ENCODE results near the gene FAM76A. TPM values are rescaled to one million over a fixed set of nuclear protein-coding genes. Genes with fewer than 3 reads are reported as not detected.

Gene FAM76A
- total RNA-seq, 1 donor from 2014 or later = 9.1 TPM

DNA sequence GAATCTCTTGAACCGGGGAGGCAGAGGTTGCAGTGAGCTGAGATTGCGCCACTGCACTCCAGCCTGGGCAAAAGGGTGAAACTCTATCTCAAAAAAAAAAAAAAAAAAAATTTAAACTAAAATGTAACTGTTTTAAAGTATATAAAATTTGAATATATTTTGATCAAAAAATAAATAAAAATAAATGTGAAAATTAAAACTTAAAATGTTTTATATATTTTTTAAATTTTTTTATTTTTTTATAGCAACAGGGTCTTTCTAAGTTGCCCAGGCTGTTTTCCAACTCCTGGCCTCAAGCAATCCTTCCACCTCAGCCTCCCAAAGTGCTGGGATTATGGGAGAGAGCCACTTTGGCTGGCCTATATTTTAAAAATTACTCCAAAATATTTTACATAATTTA lies 15.2 kb upstream of the FAM76A start:
- TF ChIP-seq CTCF (IDR thresholded peaks at IDR 0.05; ENCODE audit: partially characterized antibody, unreplicated experiment) = no peak
- Mint-ChIP-seq H3K27me3 (ENCODE audit: unreplicated experiment) (no peaks in the 10 kb centered on the region), H3K36me3 (ENCODE audit: unreplicated experiment) (no peaks in the 10 kb centered on the region), H3K4me3 (ENCODE audit: unreplicated experiment) (no peak overlapping the region), H3K4me1 (ENCODE audit: low read depth, unreplicated experiment) (no peaks in the 10 kb centered on the region), H3K27ac (ENCODE audit: unreplicated experiment) (no peak overlapping the region), H3K9me3 (ENCODE audit: unreplicated experiment) (no peaks in the 10 kb centered on the region)
- no peak for DNase-seq

GRCh38 chr1:27713139-27713725 lies 12.5 kb upstream of the FAM76A start:
- Mint-ChIP-seq H3K27me3 (ENCODE audit: unreplicated experiment) (no peaks in the 10 kb centered on the region), H3K4me1 (ENCODE audit: low read depth, unreplicated experiment) (no peaks in the 10 kb centered on the region), H3K27ac (ENCODE audit: unreplicated experiment) (no peak overlapping the region), H3K36me3 (ENCODE audit: unreplicated experiment) (peaks cover 5% of the 10 kb centered on the region), H3K9me3 (ENCODE audit: unreplicated experiment) (no peaks in the 10 kb centered on the region), H3K4me3 (ENCODE audit: unreplicated experiment) (no peak overlapping the region)
- no peak for DNase-seq
- TF ChIP-seq CTCF (IDR thresholded peaks at IDR 0.05; ENCODE audit: partially characterized antibody, unreplicated experiment) = no peak

GRCh38 chr1:27713869-27714513 lies 11.8 kb upstream of the FAM76A start:
- H3K4me3 Mint-ChIP-seq (ENCODE audit: unreplicated experiment) = no peak overlapping the region
- peaks cover 5% of the 10 kb centered on the region for H3K36me3 Mint-ChIP-seq (ENCODE audit: unreplicated experiment)
- no peaks in the 10 kb centered on the region for H3K4me1 Mint-ChIP-seq (ENCODE audit: low read depth, unreplicated experiment)
- no peak overlapping the region for H3K27ac Mint-ChIP-seq (ENCODE audit: unreplicated experiment)
- no peaks in the 10 kb centered on the region for H3K9me3 Mint-ChIP-seq (ENCODE audit: unreplicated experiment)
- TF ChIP-seq CTCF (IDR thresholded peaks at IDR 0.05; ENCODE audit: partially characterized antibody, unreplicated experiment) = no peak
- no peaks in the 10 kb centered on the region for H3K27me3 Mint-ChIP-seq (ENCODE audit: unreplicated experiment)
- DNase-seq = no peak

- H3K4me3 Mint-ChIP-seq (ENCODE audit: unreplicated experiment) = no peak overlapping the region
- no peaks in the 10 kb centered on the region for H3K4me1 Mint-ChIP-seq (ENCODE audit: low read depth, unreplicated experiment)
- H3K36me3 Mint-ChIP-seq (ENCODE audit: unreplicated experiment) = peaks cover 5% of the 10 kb centered on the region
- H3K27ac Mint-ChIP-seq (ENCODE audit: unreplicated experiment) = no peak overlapping the region
- DNase-seq = no peak
- no peaks in the 10 kb centered on the region for H3K9me3 Mint-ChIP-seq (ENCODE audit: unreplicated experiment)
- no peaks in the 10 kb centered on the region for H3K27me3 Mint-ChIP-seq (ENCODE audit: unreplicated experiment)
- no peak for TF ChIP-seq CTCF (IDR thresholded peaks at IDR 0.05; ENCODE audit: partially characterized antibody, unreplicated experiment)
These were observed 9.4 kb upstream of the FAM76A start for GRCh38 chr1:27716262-27716895.

Measured in glutamatergic neuron (in vitro differentiated cells).